Fibroblast of upper back skin (primary cell): ENCODE results near the gene ERCC6.

ENCODE experiments used
- DNase-seq: peaks from one replicate; pipeline ENCODE4 v3.0.0-alpha.2; 2013

ERCC6 gene

DNA sequence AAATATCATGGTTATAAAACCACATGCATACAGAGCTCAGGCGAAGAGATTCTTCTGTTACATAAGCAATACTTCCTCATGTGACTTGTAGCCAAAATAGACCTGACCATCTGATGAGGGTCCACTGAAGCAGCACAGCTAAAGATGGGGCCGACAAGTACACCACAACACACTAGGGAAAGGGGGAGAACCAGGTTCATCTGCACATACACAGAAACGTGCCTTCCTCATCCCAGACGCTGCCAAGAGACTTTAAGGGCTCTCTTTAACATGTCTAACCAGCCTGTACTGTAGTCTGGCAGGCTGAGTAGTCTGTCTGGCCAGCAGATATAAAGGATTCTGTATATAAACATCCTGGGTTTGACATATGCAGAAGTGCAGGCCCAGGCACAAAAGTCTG is 30.3 kb downstream of the ERCC6 start:
- DNase-seq, result no peak

DNA sequence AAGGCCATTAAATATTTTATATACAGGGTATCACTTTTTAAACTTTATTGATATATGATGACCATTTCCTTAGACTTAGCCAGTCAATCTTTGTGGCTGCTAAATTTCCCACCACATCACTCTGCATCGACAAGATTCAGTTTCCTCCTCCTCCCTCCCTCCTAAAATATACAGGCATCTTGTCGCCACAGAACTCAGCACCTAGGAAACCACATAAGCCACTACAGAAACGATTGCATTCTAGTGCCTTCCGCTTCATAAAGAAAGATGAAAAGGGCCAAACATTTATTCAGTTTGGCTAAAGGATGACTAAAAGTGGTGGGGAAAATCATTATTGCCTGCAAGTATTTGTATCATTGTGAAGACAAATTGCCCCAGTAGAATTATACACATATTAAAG is 30.7 kb downstream of the ERCC6 start:
- DNase-seq, result no peak

DNA sequence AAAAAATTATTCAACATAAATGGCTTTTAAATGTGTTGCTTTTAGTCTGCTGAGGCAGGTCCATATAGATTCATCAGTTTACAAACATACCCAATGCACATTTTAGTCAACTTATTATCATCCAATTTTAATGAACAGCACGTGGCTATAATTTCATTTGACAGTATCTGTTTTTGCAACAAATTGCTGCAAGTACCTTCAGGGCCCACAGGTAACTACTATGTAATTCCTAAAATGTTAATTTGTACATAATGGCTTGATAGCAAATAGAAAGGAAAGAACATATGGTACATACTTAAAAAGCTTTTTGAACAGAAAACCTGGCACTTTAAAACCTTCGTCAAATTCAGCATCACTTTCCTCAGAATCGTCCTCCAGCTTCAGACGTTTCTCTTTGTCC is 33.3 kb downstream of the ERCC6 start:
- DNase-seq, result no peak

GRCh38 chr10:49505076-49505475 is 33.8 kb downstream of the ERCC6 start:
- no peak for DNase-seq

DNA sequence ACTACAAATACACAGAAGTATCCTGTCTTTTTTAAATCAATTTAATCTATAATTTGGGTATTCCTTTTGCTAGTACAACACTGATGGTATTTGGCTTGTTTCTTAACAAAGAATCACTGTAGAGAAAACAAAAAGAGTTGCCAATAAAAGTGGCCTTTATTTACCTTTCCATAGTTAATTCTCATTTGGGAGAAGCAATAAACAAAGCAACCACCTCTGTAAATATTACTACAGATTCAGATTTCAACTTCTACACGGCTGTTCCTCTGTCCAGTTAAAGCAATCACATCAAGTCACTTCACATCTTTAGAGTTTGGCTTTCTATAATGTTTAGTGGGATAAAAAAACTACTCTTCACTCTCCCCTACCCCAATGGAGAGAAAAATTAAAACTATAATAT is 34.4 kb downstream of the ERCC6 start:
- no peak for DNase-seq

GRCh38 chr10:49502358-49502757 is 36.6 kb downstream of the ERCC6 start:
- DNase-seq, result peak; percentile 30

DNA sequence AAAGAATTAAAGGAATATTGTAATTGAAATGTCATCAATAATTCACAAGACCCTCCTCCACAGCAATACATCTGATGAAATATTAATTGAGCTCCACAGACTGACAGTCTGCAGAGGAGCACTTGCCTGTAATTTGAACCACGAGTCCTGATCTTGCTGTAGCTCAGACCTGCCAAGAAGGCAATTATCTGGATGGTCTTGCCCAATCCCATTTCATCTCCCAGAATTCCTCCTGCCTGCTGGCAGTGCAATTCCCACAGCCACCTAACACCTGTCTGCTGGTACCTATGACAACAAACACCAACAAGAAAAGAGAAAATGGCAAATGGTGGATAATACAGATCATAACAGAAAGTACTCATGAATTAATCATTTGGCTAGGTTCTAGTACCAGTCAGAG is 38.5 kb downstream of the ERCC6 start:
- no peak for DNase-seq

DNA sequence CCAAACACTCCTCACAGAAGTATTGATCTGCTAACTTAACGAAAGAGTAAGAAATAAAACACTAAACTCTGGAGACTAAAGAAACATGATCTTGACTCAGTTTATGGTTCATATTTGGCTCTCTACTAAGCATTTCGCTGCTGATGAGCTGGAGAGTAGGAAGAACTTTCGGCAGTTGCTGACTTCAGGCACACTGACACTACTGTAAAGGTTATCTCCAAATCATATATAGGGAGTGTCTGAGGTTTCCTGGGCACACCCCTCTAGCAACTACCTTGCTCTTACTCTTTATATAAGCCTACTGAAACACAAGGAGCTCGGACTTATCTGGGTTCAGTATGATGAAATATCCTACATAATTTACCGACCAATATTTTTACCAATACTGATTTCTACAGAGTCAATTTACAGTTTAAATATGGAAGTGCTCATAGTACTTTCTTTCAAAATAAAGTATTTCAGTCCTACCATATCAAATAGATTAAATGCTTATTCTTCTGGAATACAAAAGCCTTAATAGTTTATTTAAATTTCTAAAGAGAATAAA is 39.5 kb downstream of the ERCC6 start:
- no peak for DNase-seq

GRCh38 chr10:49498425-49498824 is 40.5 kb downstream of the ERCC6 start:
- peak; percentile 40 for DNase-seq

- DNase-seq, result no peak
These were observed 41.6 kb downstream of the ERCC6 start for GRCh38 chr10:49497358-49497757.

- no peak for DNase-seq
These were observed 50.7 kb downstream of the ERCC6 start for GRCh38 chr10:49488056-49488717.

- DNase-seq, result no peak
These were observed 52.2 kb downstream of the ERCC6 start for GRCh38 chr10:49486738-49487137.

- DNase-seq, result no peak
These were observed 52.9 kb downstream of the ERCC6 start for GRCh38 chr10:49486009-49486408.

DNA sequence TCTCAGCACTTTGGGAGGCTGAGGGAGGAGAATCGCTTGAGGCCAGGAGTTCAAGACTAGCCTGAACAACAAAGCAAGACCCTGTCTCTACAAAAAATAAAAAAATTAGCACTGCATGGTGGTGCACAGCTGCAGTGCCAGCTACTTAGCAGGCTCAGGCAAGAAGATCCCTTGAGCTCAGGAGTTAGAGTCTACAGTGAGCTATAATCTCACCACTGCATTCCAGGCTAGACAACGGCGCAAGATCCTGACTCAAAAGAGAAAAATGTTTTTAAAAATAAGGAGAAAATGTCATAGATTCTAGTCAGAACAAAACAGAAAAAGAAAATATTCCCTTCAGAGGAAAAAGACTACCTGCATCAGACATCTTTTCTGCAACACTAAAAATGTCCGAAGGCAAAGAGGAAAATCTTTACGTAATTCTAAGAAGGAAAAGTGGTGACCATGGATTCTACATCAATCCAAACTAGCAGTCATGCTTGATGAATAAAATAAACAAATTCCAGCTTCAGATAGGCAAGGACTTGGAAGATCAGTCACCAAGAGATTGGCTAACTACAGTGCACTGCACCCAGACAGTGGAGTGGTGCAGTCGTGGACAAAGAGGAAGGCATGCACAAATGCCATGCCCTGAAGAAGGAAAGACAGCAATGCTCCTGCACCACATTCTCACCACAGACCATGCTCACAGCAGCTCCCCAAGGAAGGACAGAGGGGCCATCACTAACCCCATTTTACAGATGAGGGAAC is 54.3 kb downstream of the ERCC6 start:
- DNase-seq, result peak; percentile 46

GRCh38 chr10:49478819-49479218 is 60.1 kb downstream of the ERCC6 start:
- DNase-seq, result no peak

DNA sequence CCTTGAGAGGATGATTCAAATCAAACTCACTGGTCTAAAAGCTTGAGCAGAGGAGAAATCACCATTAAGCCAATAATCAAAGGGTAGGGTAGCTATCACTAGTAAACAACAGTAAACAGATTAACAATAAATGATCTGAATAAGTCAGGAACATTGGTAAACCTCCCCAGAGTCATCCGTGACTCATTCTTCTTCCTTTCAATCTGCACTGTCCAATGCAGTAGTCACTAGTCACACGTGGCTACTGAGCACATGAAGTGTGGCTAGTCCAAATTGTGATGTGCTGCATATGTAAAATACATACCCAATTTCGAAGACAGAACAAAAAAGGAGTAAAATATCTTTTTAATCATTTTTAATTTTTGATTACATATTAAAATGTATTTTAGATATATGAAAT is 64.0 kb downstream of the ERCC6 start:
- no peak for DNase-seq

- DNase-seq, result no peak
These were observed 67.4 kb downstream of the ERCC6 start for GRCh38 chr10:49471532-49471931.

GRCh38 chr10:49465736-49466135 is 73.2 kb downstream of the ERCC6 start:
- no peak for DNase-seq
